ENCODE results near the gene BPIFB2. TPM values are rescaled to one million over a fixed set of nuclear protein-coding genes. Genes with fewer than 3 reads are reported as not detected.

Gene BPIFB2
- total RNA-seq, 1 experiment from 2014 or later: 0.15 TPM

DNA sequence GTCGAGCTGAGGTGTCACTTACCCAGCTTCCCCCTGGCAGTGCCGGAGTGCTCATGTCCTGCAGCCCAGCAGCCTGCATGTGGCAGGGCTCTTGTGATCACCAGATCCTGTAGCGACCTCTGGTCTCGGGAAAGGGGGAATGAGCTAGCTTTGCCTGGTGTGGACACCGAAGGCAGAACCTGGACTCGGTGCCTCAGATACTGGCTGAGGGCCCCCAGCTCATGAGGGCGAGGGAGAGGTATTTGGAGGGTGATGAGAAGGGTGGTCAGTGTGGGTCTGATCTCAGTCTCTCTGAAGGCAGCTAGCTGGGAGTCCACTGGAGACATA, 29.5 kb upstream of the BPIFB2 start:
- Histone ChIP-seq H3K36me3 (ENCODE audit: control insufficient read depth in 1 of 2, insufficient read depth in 2 of 2, low read length in 2 of 2) (no peaks in the 10 kb centered on the region), H3K27me3 (ENCODE audit: insufficient read depth, low read length) (no peaks in the 10 kb centered on the region), H3K4me2 (ENCODE audit: low read length) (no peak overlapping the region), H3K4me3 (replicated peaks in 1 of 2; ENCODE audit: low read depth in 1 of 2, low read length in 2 of 2) (no peak overlapping the region), H3K27ac (ENCODE audit: low read depth, low read length) (no peak overlapping the region), H4K20me1 (ENCODE audit: insufficient read depth) (no peaks in the 10 kb centered on the region), H3K9me2 (ENCODE audit: insufficient read depth) (no peaks in the 10 kb centered on the region), H3K4me1 (ENCODE audit: control insufficient read depth in 1 of 2, insufficient read depth in 2 of 2, low read length in 2 of 2) (no peaks in the 10 kb centered on the region), H3K9me3 (ENCODE audit: control insufficient read depth in 1 of 2, insufficient read depth in 1 of 2, low read depth in 1 of 2, low read length in 2 of 2) (no peaks in the 10 kb centered on the region), H3K9ac (ENCODE audit: low read length) (no peak overlapping the region), H3K79me2 (ENCODE audit: insufficient read depth, low read length) (no peaks in the 10 kb centered on the region), H2AFZ (ENCODE audit: low read depth, low read length, poor library complexity, severe bottlenecking) (no peak overlapping the region)
- no peak for ATAC-seq
- ChIA-PET POLR2A (no interaction called here), RAD21 (ENCODE audit: low non-redundant PET in 1 of 2, low total read pairs in 2 of 2, uncharacterized antibody in 2 of 2, unreplicated experiment in 2 of 2) (no interaction called here), CTCF (no interaction called here)
- DNase-seq (ENCODE audit: low read depth, low spot score): no peak
- intact Hi-C loops (cut with micrococcal nuclease): no loop called here
- TF ChIP-seq, protein P1, sequence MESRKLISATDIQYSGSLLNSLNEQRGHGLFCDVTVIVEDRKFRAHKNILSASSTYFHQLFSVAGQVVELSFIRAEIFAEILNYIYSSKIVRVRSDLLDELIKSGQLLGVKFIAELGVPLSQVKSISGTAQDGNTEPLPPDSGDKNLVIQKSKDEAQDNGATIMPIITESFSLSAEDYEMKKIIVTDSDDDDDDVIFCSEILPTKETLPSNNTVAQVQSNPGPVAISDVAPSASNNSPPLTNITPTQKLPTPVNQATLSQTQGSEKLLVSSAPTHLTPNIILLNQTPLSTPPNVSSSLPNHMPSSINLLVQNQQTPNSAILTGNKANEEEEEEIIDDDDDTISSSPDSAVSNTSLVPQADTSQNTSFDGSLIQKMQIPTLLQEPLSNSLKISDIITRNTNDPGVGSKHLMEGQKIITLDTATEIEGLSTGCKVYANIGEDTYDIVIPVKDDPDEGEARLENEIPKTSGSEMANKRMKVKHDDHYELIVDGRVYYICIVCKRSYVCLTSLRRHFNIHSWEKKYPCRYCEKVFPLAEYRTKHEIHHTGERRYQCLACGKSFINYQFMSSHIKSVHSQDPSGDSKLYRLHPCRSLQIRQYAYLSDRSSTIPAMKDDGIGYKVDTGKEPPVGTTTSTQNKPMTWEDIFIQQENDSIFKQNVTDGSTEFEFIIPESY (IDR thresholded peaks at IDR 0.05; ENCODE audit: extremely low read depth, insufficient replicate concordance, low read length): no peak
- TF ChIP-seq TCF7L2 (IDR thresholded peaks at IDR 0.05; ENCODE audit: borderline replicate concordance, extremely low read depth, insufficient read depth, insufficient read length): no peak
- TF ChIP-seq EZH2 (IDR thresholded peaks at IDR 0.05): no peak
- TF ChIP-seq ZFX (IDR thresholded peaks at IDR 0.05): no peak
- no peak for TF ChIP-seq CEBPB (IDR thresholded peaks at IDR 0.05; ENCODE audit: low read depth)
- TF ChIP-seq, protein P2, sequence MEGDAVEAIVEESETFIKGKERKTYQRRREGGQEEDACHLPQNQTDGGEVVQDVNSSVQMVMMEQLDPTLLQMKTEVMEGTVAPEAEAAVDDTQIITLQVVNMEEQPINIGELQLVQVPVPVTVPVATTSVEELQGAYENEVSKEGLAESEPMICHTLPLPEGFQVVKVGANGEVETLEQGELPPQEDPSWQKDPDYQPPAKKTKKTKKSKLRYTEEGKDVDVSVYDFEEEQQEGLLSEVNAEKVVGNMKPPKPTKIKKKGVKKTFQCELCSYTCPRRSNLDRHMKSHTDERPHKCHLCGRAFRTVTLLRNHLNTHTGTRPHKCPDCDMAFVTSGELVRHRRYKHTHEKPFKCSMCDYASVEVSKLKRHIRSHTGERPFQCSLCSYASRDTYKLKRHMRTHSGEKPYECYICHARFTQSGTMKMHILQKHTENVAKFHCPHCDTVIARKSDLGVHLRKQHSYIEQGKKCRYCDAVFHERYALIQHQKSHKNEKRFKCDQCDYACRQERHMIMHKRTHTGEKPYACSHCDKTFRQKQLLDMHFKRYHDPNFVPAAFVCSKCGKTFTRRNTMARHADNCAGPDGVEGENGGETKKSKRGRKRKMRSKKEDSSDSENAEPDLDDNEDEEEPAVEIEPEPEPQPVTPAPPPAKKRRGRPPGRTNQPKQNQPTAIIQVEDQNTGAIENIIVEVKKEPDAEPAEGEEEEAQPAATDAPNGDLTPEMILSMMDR (IDR thresholded peaks at IDR 0.05 in 2 of 3, conservative IDR thresholded peaks at IDR 0.05 in 1 of 3; ENCODE audit: borderline replicate concordance in 1 of 3, insufficient read depth in 1 of 3, low read depth in 2 of 3, low read length in 2 of 3): no peak
- TF ChIP-seq SRF (IDR thresholded peaks at IDR 0.05; ENCODE audit: low read depth): no peak
- TF ChIP-seq YY1 (IDR thresholded peaks at IDR 0.05; ENCODE audit: extremely low read depth, insufficient replicate concordance, low read depth, low read length): no peak
- no peak for TF ChIP-seq EZH2phosphoT487 (IDR thresholded peaks at IDR 0.05; ENCODE audit: borderline replicate concordance)
- TF ChIP-seq RAD21 (IDR thresholded peaks at IDR 0.05; ENCODE audit: low read depth): no peak
- TF ChIP-seq ELF1 (IDR thresholded peaks at IDR 0.05; ENCODE audit: borderline replicate concordance, low read depth): no peak
- TF ChIP-seq EGR1 (IDR thresholded peaks at IDR 0.05; ENCODE audit: low read depth): no peak
- TF ChIP-seq POLR2A (IDR thresholded peaks at IDR 0.05; ENCODE audit: borderline replicate concordance, extremely low read depth, insufficient read depth, insufficient read length): no peak
- TF ChIP-seq, protein P3, sequence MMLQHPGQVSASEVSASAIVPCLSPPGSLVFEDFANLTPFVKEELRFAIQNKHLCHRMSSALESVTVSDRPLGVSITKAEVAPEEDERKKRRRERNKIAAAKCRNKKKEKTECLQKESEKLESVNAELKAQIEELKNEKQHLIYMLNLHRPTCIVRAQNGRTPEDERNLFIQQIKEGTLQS (IDR thresholded peaks at IDR 0.05): no peak
- BruUV-seq (replicated peaks): no TSS peak

All from HCT116 (cell line).